Heart left ventricle (tissue), 16 donors: ENCODE data around the gene IL36B. TPM values are rescaled to one million over a fixed set of nuclear protein-coding genes. Genes with fewer than 3 reads are reported as not detected.

Experiments
- ATAC-seq, 4 donors: fragments of 200-7000 bp; cut with Tn5 transposase; one replicate each; pipeline ENCODE4 v1.9.1; 2020 to 2022; ENCODE audit warnings: moderate library complexity in 4 of 4, mild to moderate bottlenecking in 3 of 4, moderate number of reproducible peaks in 1 of 4
- DNase-seq, 5 donors: peaks; one replicate each; pipeline ENCODE4 v3.0.0-alpha.2; 2020
- H3K27ac ChIP-seq, 12 donors: fragments of 200-600 bp; sonication (generic) in 4 of 12; one replicate each; pipeline versions ENCODE4 v1.5.0 to v1.8.0; 2016 to 2022; ENCODE audit warnings: mild to moderate bottlenecking in 2 of 12
- H3K27me3 ChIP-seq, 9 donors: fragments of 200-600 bp; sonication (generic) in 2 of 9; one replicate each; pipeline versions ENCODE4 v1.5.1 to v1.8.0; 2016 to 2022; ENCODE audit warnings: mild to moderate bottlenecking in 3 of 9
- H3K36me3 ChIP-seq, 9 donors: fragments of 200-600 bp; sonication (generic) in 2 of 9; one replicate each; pipeline versions ENCODE4 v1.5.0 to v1.8.0; 2018 to 2022; ENCODE audit warnings: mild to moderate bottlenecking in 2 of 9
- H3K4me1 ChIP-seq, 12 donors: fragments of 200-600 bp; sonication (generic) in 4 of 12; one replicate each; pipeline versions ENCODE4 v1.5.0 to v1.8.0; 2016 to 2022; ENCODE audit warnings: mild to moderate bottlenecking in 3 of 12
- H3K4me3 ChIP-seq, 12 donors: fragments of 200-600 bp; sonication (generic) in 4 of 12; one replicate each; pipeline versions ENCODE4 v1.5.0 to v1.8.0; 2017 to 2022; ENCODE audit warnings: mild to moderate bottlenecking in 9 of 12, moderate library complexity in 4 of 12
- H3K9me3 ChIP-seq, 12 donors: fragments of 200-600 bp; sonication (generic) in 4 of 12; one replicate each; pipeline versions ENCODE4 v1.5.0 to v1.8.0; 2016 to 2022; ENCODE audit warnings: mild to moderate bottlenecking in 1 of 12
- POLR2A ChIP-seq, 2 donors: fragments of 450-650 bp; IDR thresholded peaks; one replicate each; pipeline ENCODE4 v1.6.1; 2017; ENCODE audit warnings: antibody characterized with exemption in 2 of 2, mild to moderate bottlenecking in 2 of 2, moderate library complexity in 2 of 2
- WGBS, 4 donors: extraction: QIAGEN DNeasy Blood & Tissue Kit in 2 of 4; methylation state at CpG; one replicate each; pipeline versions ENCODE4 v1.1.5 to v1.1.7; 2013 to 2018; 5-methylcytosine and 5-hydroxymethylcytosine counted together
- intact Hi-C, 10 donors: fragments of 100-400 bp; cut with DNase I; formaldehyde crosslinking; loops; one replicate each; pipeline versions ENCODE4 v1.11.1 to v1.14.2; 2022
- polyA plus RNA-seq, 2 donors: library from polyadenylated mRNA; stranded (reverse); fragments of 200-250 nt; gene quantifications; one replicate each; pipeline ENCODE4 v1.2.3, GENCODE V29; 2013
- total RNA-seq, 9 donors: library from RNA; depleted of rRNA in 2 of 9; stranded (reverse); fragments of >200 nt in 2 of 9; fragmentation: NEBNext Ultra II Directional in 3 of 9; extraction: Animal tissue kit (Norgen Biotek cat#: 25700) in 3 of 9; gene quantifications; one replicate each; pipeline versions ENCODE4 v1.1.0 to v1.2.4, GENCODE V29; 2016 to 2023
- TF ChIP-seq, protein P1 (sequence below), 12 donors: fragments of 200-600 bp; sonication (generic) in 4 of 12; IDR thresholded peaks; one replicate each; pipeline versions ENCODE4 v1.5.0 to v1.8.0; 2018 to 2022; ENCODE audit warnings: antibody characterized with exemption in 12 of 12, mild to moderate bottlenecking in 5 of 12
- donor health status: ischemic (EF 13 %, LVEDD 7.1; RV severe dilation, severe dysfunction).
- donor health status: healthy with polysubstance abuse.
- donor health status: DM: no; HTN: yes; CAD: no.
- donor health status: DM: no; HTN: no; CAD: no.
- donor health status: ischemic (EF 25% LVEDD 6.9; RV normal size, moderate dysfunction).
- donor health status: ischemic (EF 25% LVEDD 5.7; RV mildly dilated, moderate dysfunction).
- donor health status: healthy.
- donor health status: DM: yes; HTN: yes; CAD: no.
- donor health status: ischemic (EF 35%, LVEDD 5.7; RV mildly dilated, moderate dysfunction).
- donor health status: nonischemic (EF 11% LVEDD 7.7; RV severe dilation, severe dysfunction).
- donor health status: DM: yes; HTN: yes; CAD: no.
- donor health status: PGD.
- donor health status: ischemic (EF 29% LVEDD 5.4; RV normal size, mild dysfunction).
- donor health status: nonischemic (EF 23%, LVEDD 6.1; RV moderate dilation, normal function).

IL36B gene
- total and polyA plus RNA-seq, 11 donors: not detected

DNA sequence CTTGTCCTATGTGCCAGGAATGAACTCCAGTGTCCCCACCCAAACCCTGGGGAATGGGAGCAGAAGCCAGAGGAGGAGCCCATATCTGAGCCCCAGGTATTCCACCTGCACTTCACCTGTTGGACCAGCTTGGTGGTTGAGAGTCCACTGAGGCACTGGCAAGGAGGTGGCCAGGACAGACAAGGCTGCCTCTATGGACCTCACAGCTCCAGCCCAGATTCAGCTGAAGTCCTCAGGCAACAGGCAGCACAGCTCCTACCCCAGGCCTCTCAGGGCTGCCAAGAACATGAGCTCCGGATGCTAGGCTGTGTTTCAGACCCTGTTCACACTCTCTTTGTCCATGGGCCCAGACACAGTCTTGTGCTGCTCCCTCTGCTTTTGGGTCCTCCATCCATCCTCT lies 12.2 kb upstream of the IL36B start:
- intact Hi-C loops: no loop called here
- DNase-seq (no peak), ATAC-seq (no peak)
- no peak overlapping the region for H3K4me3 ChIP-seq
- no peaks in the 10 kb centered on the region for H3K9me3 ChIP-seq
- no peaks in the 10 kb centered on the region for H3K4me1 ChIP-seq
- 56 to 80% (median 70%) methylated on average over 1 of the region's 1 CpG; no CpG with 5 or more reads in 1 of the 4 donors for WGBS, 4 donors
- H3K27me3 ChIP-seq: peaks cover 0 to 5% (median 0%) of the 10 kb centered on the region in 9 donors
- H3K27ac ChIP-seq: no peak overlapping the region
- TF ChIP-seq, protein P1, sequence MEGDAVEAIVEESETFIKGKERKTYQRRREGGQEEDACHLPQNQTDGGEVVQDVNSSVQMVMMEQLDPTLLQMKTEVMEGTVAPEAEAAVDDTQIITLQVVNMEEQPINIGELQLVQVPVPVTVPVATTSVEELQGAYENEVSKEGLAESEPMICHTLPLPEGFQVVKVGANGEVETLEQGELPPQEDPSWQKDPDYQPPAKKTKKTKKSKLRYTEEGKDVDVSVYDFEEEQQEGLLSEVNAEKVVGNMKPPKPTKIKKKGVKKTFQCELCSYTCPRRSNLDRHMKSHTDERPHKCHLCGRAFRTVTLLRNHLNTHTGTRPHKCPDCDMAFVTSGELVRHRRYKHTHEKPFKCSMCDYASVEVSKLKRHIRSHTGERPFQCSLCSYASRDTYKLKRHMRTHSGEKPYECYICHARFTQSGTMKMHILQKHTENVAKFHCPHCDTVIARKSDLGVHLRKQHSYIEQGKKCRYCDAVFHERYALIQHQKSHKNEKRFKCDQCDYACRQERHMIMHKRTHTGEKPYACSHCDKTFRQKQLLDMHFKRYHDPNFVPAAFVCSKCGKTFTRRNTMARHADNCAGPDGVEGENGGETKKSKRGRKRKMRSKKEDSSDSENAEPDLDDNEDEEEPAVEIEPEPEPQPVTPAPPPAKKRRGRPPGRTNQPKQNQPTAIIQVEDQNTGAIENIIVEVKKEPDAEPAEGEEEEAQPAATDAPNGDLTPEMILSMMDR (IDR thresholded peaks at IDR 0.05): no peak
- TF ChIP-seq POLR2A (IDR thresholded peaks at IDR 0.05): no peak
- no peaks in the 10 kb centered on the region for H3K36me3 ChIP-seq

DNA sequence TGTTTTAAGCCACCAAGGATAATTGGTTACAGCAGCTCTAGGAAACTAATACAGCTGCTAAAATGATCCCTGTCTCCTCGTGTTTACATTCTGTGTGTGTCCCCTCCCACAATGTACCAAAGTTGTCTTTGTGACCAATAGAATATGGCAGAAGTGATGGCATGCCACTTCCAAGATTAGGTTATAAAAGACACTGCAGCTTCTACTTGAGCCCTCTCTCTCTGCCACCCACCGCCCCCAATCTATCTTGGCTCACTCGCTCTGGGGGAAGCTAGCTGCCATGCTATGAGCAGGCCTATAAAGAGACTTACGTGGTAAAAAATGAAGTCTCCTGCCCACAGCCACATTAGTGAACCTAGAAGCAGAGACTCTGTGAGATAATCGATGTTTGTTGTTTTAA lies 11.6 kb upstream of the IL36B start:
- 78 to 84% (median 83%) methylated on average over 5 of the region's 5 CpGs for WGBS, 4 donors

DNA sequence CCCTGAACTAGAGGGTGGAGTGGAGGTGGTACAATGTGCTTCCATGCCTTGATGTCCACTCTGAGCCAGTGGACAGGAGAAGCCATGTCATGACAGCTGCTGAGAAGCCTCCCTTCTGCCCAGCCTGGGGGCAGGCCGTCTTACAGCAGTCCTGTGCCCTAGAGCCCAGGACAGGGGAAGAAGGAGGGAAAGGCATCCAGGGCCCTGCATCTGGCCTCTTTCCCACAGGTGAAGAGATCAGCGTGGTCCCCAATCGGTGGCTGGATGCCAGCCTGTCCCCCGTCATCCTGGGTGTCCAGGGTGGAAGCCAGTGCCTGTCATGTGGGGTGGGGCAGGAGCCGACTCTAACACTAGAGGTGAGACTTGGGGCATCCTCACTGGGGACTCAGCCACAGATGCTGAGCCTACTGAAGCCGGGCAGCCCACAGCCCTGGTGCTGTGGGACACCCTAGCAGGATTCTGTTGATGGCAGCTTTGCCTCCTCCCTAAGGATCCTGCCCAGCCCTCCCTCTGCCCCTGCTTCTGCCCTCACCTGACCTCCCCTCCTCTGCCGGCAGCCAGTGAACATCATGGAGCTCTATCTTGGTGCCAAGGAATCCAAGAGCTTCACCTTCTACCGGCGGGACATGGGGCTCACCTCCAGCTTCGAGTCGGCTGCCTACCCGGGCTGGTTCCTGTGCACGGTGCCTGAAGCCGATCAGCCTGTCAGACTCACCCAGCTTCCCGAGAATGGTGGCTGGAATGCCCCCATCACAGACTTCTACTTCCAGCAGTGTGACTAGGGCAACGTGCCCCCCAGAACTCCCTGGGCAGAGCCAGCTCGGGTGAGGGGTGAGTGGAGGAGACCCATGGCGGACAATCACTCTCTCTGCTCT lies 9.5 kb upstream of the IL36B start:
- WGBS, 4 donors: 75 to 89% (median 85%) methylated on average over 7 to 18 of the region's 18 CpGs
- Histone ChIP-seq H3K4me1 (no peaks in the 10 kb centered on the region), H3K36me3 (no peaks in the 10 kb centered on the region), H3K9me3 (no peaks in the 10 kb centered on the region), H3K27ac (no peak overlapping the region), H3K4me3 (no peak overlapping the region), H3K27me3 (peaks cover 0 to 5% (median 0%) of the 10 kb centered on the region in 9 donors)
- ATAC-seq (no peak), DNase-seq (no peak)
- TF ChIP-seq, protein P1 (IDR thresholded peaks at IDR 0.05): no peak
- no peak for TF ChIP-seq POLR2A (IDR thresholded peaks at IDR 0.05)
- intact Hi-C loops: no loop called here

More for the DNA sequence above, 11.6 kb upstream of the IL36B start:
- Histone ChIP-seq H3K27me3 (peaks cover 0 to 5% (median 0%) of the 10 kb centered on the region in 9 donors), H3K4me1 (no peaks in the 10 kb centered on the region), H3K27ac (no peak overlapping the region), H3K36me3 (no peaks in the 10 kb centered on the region), H3K4me3 (no peak overlapping the region), H3K9me3 (no peaks in the 10 kb centered on the region)
- intact Hi-C loops: no loop called here
- TF ChIP-seq, protein P1 (IDR thresholded peaks at IDR 0.05): no peak
- ATAC-seq (no peak), DNase-seq (no peak)

DNA sequence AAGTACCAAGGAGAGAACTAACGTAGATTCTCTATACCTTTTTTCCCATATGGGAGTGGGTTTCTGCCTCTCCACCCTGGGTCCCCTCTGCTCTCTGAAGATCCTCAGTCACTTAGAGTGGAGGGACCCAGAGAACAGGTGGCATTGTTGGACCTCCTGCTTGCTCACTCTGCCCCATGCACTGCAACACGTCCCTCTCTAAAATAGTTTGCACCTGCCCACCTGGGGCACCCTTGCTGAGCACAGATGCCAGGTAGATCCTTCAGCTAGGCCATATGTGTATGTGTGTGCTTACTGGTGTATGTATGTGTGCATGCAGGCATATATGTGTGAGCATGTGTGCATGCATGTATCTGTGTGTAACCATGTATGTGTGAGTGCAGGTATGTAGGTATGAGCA lies 8.6 kb upstream of the IL36B start:
- no peak for ATAC-seq
- WGBS, 4 donors: 66 to 81% (median 69%) methylated on average over 1 to 2 of the region's 2 CpGs
- Histone ChIP-seq H3K4me3 (no peak overlapping the region), H3K36me3 (no peaks in the 10 kb centered on the region), H3K27me3 (peaks cover 0 to 5% (median 0%) of the 10 kb centered on the region in 9 donors), H3K4me1 (no peaks in the 10 kb centered on the region), H3K9me3 (peaks cover 0 to 3% (median 0%) of the 10 kb centered on the region in 12 donors), H3K27ac (no peak overlapping the region)
- no peak for TF ChIP-seq POLR2A (IDR thresholded peaks at IDR 0.05)
- TF ChIP-seq, protein P1 (IDR thresholded peaks at IDR 0.05): no peak
- intact Hi-C loops: no loop called here
- no peak for DNase-seq
